ENCODE data around the gene RPL39. TPM values are rescaled to one million over a fixed set of nuclear protein-coding genes. Genes with fewer than 3 reads are reported as not detected.

RPL39 gene
- total RNA-seq, 1 experiment from 2014 or later: 1,940 TPM

- H3K79me2 ChIP-seq (ENCODE audit: insufficient read depth, low read length): no peaks in the 10 kb centered on the region
- no TSS peak for BruUV-seq (replicated peaks)
- ChIA-PET POLR2A (no interaction called here), RAD21 (ENCODE audit: low non-redundant PET in 1 of 2, low total read pairs in 2 of 2, uncharacterized antibody in 2 of 2, unreplicated experiment in 2 of 2) (no interaction called here), CTCF (no interaction called here)
- H3K9ac ChIP-seq (ENCODE audit: low read length): no peak overlapping the region
- no peaks in the 10 kb centered on the region for H3K36me3 ChIP-seq (ENCODE audit: control insufficient read depth in 1 of 2, insufficient read depth in 2 of 2, low read length in 2 of 2)
- H3K27ac ChIP-seq (ENCODE audit: low read depth, low read length): no peak overlapping the region
- no peaks in the 10 kb centered on the region for H3K9me2 ChIP-seq (ENCODE audit: insufficient read depth)
- ATAC-seq (no peak), DNase-seq (ENCODE audit: low read depth, low spot score) (no peak)
- no peak overlapping the region for H3K4me3 ChIP-seq (replicated peaks in 1 of 2; ENCODE audit: low read depth in 1 of 2, low read length in 2 of 2)
- no peak for TF ChIP-seq SRF (IDR thresholded peaks at IDR 0.05; ENCODE audit: low read depth)
- TF ChIP-seq TCF7L2 (IDR thresholded peaks at IDR 0.05; ENCODE audit: borderline replicate concordance, extremely low read depth, insufficient read depth, insufficient read length): no peak
- TF ChIP-seq ZNF274 (IDR thresholded peaks at IDR 0.05; ENCODE audit: low read depth, low read length): no peak
- no peak for TF ChIP-seq POLR2AphosphoS5 (IDR thresholded peaks at IDR 0.05; ENCODE audit: low read depth, low read length)
- TF ChIP-seq CTCF (IDR thresholded peaks at IDR 0.05 in 2 of 3, conservative IDR thresholded peaks at IDR 0.05 in 1 of 3; ENCODE audit: borderline replicate concordance in 1 of 3, insufficient read depth in 1 of 3, low read depth in 2 of 3, low read length in 2 of 3): no peak
- no peak for TF ChIP-seq ZBTB33 (IDR thresholded peaks at IDR 0.05; ENCODE audit: extremely low read depth, insufficient replicate concordance, low read length)
- no peak for TF ChIP-seq EGR1 (IDR thresholded peaks at IDR 0.05; ENCODE audit: low read depth)
- no peak for TF ChIP-seq RAD21 (IDR thresholded peaks at IDR 0.05; ENCODE audit: low read depth)
- TF ChIP-seq EZH2phosphoT487 (IDR thresholded peaks at IDR 0.05; ENCODE audit: borderline replicate concordance): no peak
- no peak for TF ChIP-seq ATF3 (IDR thresholded peaks at IDR 0.05)
- no peaks in the 10 kb centered on the region for H3K4me1 ChIP-seq (ENCODE audit: control insufficient read depth in 1 of 2, insufficient read depth in 2 of 2, low read length in 2 of 2)
- H4K20me1 ChIP-seq (ENCODE audit: insufficient read depth): no peaks in the 10 kb centered on the region
- intact Hi-C loops (cut with micrococcal nuclease): no loop called here
- H3K9me3 ChIP-seq (ENCODE audit: control insufficient read depth in 1 of 2, insufficient read depth in 1 of 2, low read depth in 1 of 2, low read length in 2 of 2): no peaks in the 10 kb centered on the region
- no peak overlapping the region for H2AFZ ChIP-seq (ENCODE audit: low read depth, low read length, poor library complexity, severe bottlenecking)
- no peaks in the 10 kb centered on the region for H3K27me3 ChIP-seq (ENCODE audit: insufficient read depth, low read length)
- no peak overlapping the region for H3K4me2 ChIP-seq (ENCODE audit: low read length)
Measured at GRCh38 chrX:119802546-119802945, 11.1 kb upstream of the RPL39 start.
